GM13976 (cell line): Measurements from ENCODE around the gene KCP.

Source experiments
- DNase-seq: peaks from one replicate; pipeline ENCODE4 v3.0.0; 2012; ENCODE audit warnings: low spot score
- CTCF ChIP-seq: IDR thresholded peaks from 2 replicates; pipeline ENCODE4 v1.5.1; 2012; ENCODE audit warnings: borderline replicate concordance, mild to moderate bottlenecking; ENCODE audit not compliant: insufficient read depth; ENCODE audit errors: extremely low read depth, missing control alignments, control extremely low read depth
- in situ Hi-C: fragments of 300-500 bp; cut with MboI; formaldehyde crosslinking; loops from one replicate; pipeline ENCODE4 v1.12.0; 2022; ENCODE audit warnings: low sequenced_read_pairs, mixed read lengths, inconsistent platforms; ENCODE audit not compliant: unreplicated experiment

Gene KCP

GRCh38 chr7:128882134-128882533 lies 28.4 kb downstream of the KCP start:
- in situ Hi-C loops: no loop called here
- TF ChIP-seq CTCF: no peak
- DNase-seq: no peak

- in situ Hi-C loops: no loop called here
- no peak for DNase-seq
- TF ChIP-seq CTCF: no peak
Observed at GRCh38 chr7:128881458-128882125, 28.9 kb downstream of the KCP start.

- DNase-seq: no peak
- no peak for TF ChIP-seq CTCF
- in situ Hi-C loops: no loop called here
Observed at GRCh38 chr7:128880791-128881457, 29.6 kb downstream of the KCP start.

GRCh38 chr7:128879939-128880746 lies 30.4 kb downstream of the KCP start:
- in situ Hi-C loops: no loop called here
- peak; percentile 78 for DNase-seq
- TF ChIP-seq CTCF: peak; percentile 41

GRCh38 chr7:128879461-128879938 lies 31.0 kb downstream of the KCP start:
- in situ Hi-C loops: no loop called here
- no peak for DNase-seq
- no peak for TF ChIP-seq CTCF

GRCh38 chr7:128878226-128879105 lies 32.0 kb downstream of the KCP start:
- TF ChIP-seq CTCF: no peak
- no peak for DNase-seq
- in situ Hi-C loops: no loop called here
